Caco-2 (cell line): ENCODE measurements around the gene PROSER2. TPM values are rescaled to one million over a fixed set of nuclear protein-coding genes. Genes with fewer than 3 reads are reported as not detected.

Experiments used
- BruUV-seq: library from RNA; stranded (reverse); fragments of 400-500 nt; replicated peaks from 2 replicates; lab custom pipeline; 2021; lab: Mats Ljungman, UMichigan
- CTCF ChIA-PET: fragments of 300-600 bp; sonication (Branson Sonifier 250); formaldehyde crosslinking; loops from one replicate; lab custom pipeline; 2022; ENCODE audit warnings: antibody characterized with exemption; lab: Charles Lee
- POLR2A ChIA-PET: fragments of 300-600 bp; sonication (Branson Sonifier 250); formaldehyde crosslinking; loops from one replicate; lab custom pipeline; 2022; ENCODE audit warnings: antibody characterized with exemption; lab: Charles Lee
- DNase-seq, 2 experiments: peaks; one replicate each; pipeline versions ENCODE4 v3.0.0 to v3.0.0-alpha.2; 2020 to 2022
- H3K27me3 ChIP-seq: replicated peaks from 2 replicates; pipeline ENCODE4 v1.6.0; 2011; ENCODE audit warnings: low read length; ENCODE audit not compliant: control insufficient read depth, insufficient read depth
- H3K36me3 ChIP-seq: 2 replicates; pipeline ENCODE4 v1.5.1; 2011; ENCODE audit warnings: low read length; ENCODE audit not compliant: control insufficient read depth, insufficient read depth
- H3K4me1 ChIP-seq: fragments of 250-450 bp; sonication (Bioruptor Pico); 2 replicates; pipeline ENCODE4 v1.5.1; 2020; ENCODE audit warnings: mild to moderate bottlenecking
- H3K4me3 ChIP-seq: 2 replicates; pipeline ENCODE4 v1.5.1; 2011; ENCODE audit warnings: low read depth, mild to moderate bottlenecking, control low read depth, low read length
- H3K9me3 ChIP-seq: fragments of 250-450 bp; sonication (Bioruptor Pico); 2 replicates; pipeline ENCODE4 v1.5.1; 2020; ENCODE audit warnings: mild to moderate bottlenecking, moderate library complexity
- H3K27ac Mint-ChIP-seq: one replicate; pipeline ENCODE4 v1.8.0; 2022; ENCODE audit warnings: mixed read lengths; ENCODE audit not compliant: unreplicated experiment
- H3K27me3 Mint-ChIP-seq: one replicate; pipeline ENCODE4 v1.8.0; 2022; ENCODE audit warnings: mixed read lengths; ENCODE audit not compliant: insufficient read depth, unreplicated experiment
- H3K36me3 Mint-ChIP-seq: one replicate; pipeline ENCODE4 v1.8.0; 2022; ENCODE audit warnings: mild to moderate bottlenecking, mixed read lengths; ENCODE audit not compliant: insufficient read depth, unreplicated experiment
- H3K4me1 Mint-ChIP-seq: one replicate; pipeline ENCODE4 v1.8.0; 2022; ENCODE audit warnings: low read depth, mixed read lengths; ENCODE audit not compliant: unreplicated experiment
- H3K4me3 Mint-ChIP-seq: one replicate; pipeline ENCODE4 v1.8.0; 2022; ENCODE audit warnings: mild to moderate bottlenecking, moderate library complexity, mixed read lengths; ENCODE audit not compliant: unreplicated experiment
- H3K9me3 Mint-ChIP-seq: one replicate; pipeline ENCODE4 v1.8.0; 2022; ENCODE audit warnings: mixed read lengths; ENCODE audit not compliant: unreplicated experiment
- CTCF ChIP-seq, 2 experiments: fragments of 200-600 bp in 1 of 2; IDR thresholded peaks; 1 replicate in 1 of 2; 2 replicates in 1 of 2; pipeline versions ENCODE4 v1.5.1 to v1.8.0; 2011 to 2022; ENCODE audit warnings: antibody characterized with exemption in 1 of 2, control low read depth in 1 of 2, inconsistent platforms in 1 of 2, low read depth in 1 of 2, low read length in 1 of 2, mild to moderate bottlenecking in 1 of 2, moderate library complexity in 1 of 2; ENCODE audit not compliant: insufficient read depth in 1 of 2, severe bottlenecking in 1 of 2, unreplicated experiment in 1 of 2
- intact Hi-C: fragments of 100-400 bp; cut with micrococcal nuclease; formaldehyde crosslinking; loops from one replicate; pipeline ENCODE4 v1.10.0; 2022; ENCODE audit not compliant: unreplicated experiment
- total RNA-seq: library from RNA; stranded (reverse); gene quantifications from 2 replicates; pipeline ENCODE4 v1.2.3, GENCODE V29; 2022

PROSER2 gene
- total RNA-seq, 1 experiment from 2014 or later, result 134 TPM

DNA sequence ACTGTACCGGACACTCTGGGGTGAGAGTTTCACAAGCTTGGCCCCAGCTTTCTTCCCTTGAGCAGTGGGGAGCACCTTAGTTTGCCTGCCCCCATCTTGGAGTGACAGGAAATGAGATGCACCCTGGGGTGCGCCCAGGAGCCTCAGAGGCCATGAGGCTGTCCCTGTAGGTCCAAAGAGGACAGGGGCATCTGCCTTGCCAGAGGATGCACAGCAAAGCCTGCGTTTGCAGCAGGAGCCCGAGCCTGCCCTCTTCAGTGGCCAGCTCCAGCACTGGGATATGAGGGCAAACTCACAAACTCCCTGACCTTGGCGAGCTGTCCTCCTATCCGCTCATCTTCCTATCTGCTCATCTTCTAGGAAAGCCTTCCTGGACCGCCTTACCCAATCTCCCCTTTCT is 79.5 kb downstream of the PROSER2 start:
- BruUV-seq, result no TSS peak
- intact Hi-C loops, result no loop called here
- TF ChIP-seq CTCF (IDR thresholded peaks at IDR 0.05; ENCODE audit: insufficient read depth in 1 of 2, low read depth in 1 of 2, low read length in 1 of 2, severe bottlenecking in 1 of 2, unreplicated experiment in 1 of 2), result no peak
- Histone ChIP-seq H3K27me3 (no peaks in the 10 kb centered on the region), H3K4me3 (no peak overlapping the region), H3K4me1 (peaks cover 19% of the 10 kb centered on the region), H3K9me3 (no peaks in the 10 kb centered on the region), H3K36me3 (no peaks in the 10 kb centered on the region)
- Mint-ChIP-seq H3K4me3 (no peak overlapping the region), H3K27me3 (no peaks in the 10 kb centered on the region), H3K36me3 (peaks cover 6% of the 10 kb centered on the region), H3K27ac (peak overlapping the region; percentile 37), H3K9me3 (no peaks in the 10 kb centered on the region), H3K4me1 (peaks cover 27% of the 10 kb centered on the region)
- ChIA-PET POLR2A (no interaction called here), CTCF (interaction anchor here (0.6 to 1.0 kb wide), 2 partner anchors 9 to 20 kb away, joined by 3 to 4 read pairs; no protein-coding TSS in a partner anchor)
- no peak for DNase-seq

GRCh38 chr10:11906714-11907113 is 83.6 kb downstream of the PROSER2 start:
- H3K4me3 ChIP-seq, result no peak overlapping the region
- H3K36me3 Mint-ChIP-seq, result peaks cover 6% of the 10 kb centered on the region
- no peaks in the 10 kb centered on the region for H3K27me3 ChIP-seq
- H3K4me1 ChIP-seq, result no peaks in the 10 kb centered on the region
- POLR2A ChIA-PET, result no interaction called here
- no peak for TF ChIP-seq CTCF (IDR thresholded peaks at IDR 0.05; ENCODE audit: insufficient read depth in 1 of 2, low read depth in 1 of 2, low read length in 1 of 2, severe bottlenecking in 1 of 2, unreplicated experiment in 1 of 2)
- H3K9me3 ChIP-seq, result no peaks in the 10 kb centered on the region
- intact Hi-C loops, result no loop called here
- DNase-seq, result no peak
- CTCF ChIA-PET, result no interaction called here
- no peaks in the 10 kb centered on the region for H3K36me3 ChIP-seq
- H3K27me3 Mint-ChIP-seq, result no peaks in the 10 kb centered on the region
- H3K9me3 Mint-ChIP-seq, result no peaks in the 10 kb centered on the region
- BruUV-seq, result no TSS peak
- H3K4me1 Mint-ChIP-seq, result peaks cover 8% of the 10 kb centered on the region
- H3K27ac Mint-ChIP-seq, result no peak overlapping the region
- no peak overlapping the region for H3K4me3 Mint-ChIP-seq

DNA sequence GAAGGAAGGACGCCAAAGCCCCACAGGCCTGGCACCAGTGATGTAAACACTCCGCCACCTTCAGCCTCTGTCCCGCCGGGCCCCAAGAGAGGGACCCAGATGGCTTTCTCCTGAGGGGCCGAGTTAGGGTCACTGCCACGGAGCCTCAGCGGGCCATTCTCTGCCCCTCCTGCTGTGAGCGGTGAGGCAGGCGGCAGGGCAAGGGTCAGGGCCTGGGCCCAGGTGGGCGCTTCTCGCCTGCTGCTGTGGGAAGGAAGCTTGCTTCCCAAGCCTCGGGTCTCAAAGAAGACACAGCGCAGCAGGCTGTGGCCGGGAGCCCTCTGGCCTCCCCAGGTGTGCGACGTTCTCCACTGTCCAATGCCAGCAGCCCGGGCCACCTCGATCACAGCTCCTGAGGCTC is 84.8 kb downstream of the PROSER2 start:
- Mint-ChIP-seq H3K36me3 (peaks cover under 1% of the 10 kb centered on the region), H3K27me3 (no peaks in the 10 kb centered on the region), H3K4me1 (peaks cover 1% of the 10 kb centered on the region), H3K9me3 (no peaks in the 10 kb centered on the region), H3K4me3 (no peak overlapping the region), H3K27ac (no peak overlapping the region)
- BruUV-seq, result no TSS peak
- Histone ChIP-seq H3K4me3 (no peak overlapping the region), H3K4me1 (peaks cover 5% of the 10 kb centered on the region), H3K9me3 (no peaks in the 10 kb centered on the region), H3K27me3 (no peaks in the 10 kb centered on the region), H3K36me3 (no peaks in the 10 kb centered on the region)
- ChIA-PET CTCF (no interaction called here), POLR2A (no interaction called here)
- intact Hi-C loops, result no loop called here
- no peak for DNase-seq
- no peak for TF ChIP-seq CTCF (IDR thresholded peaks at IDR 0.05; ENCODE audit: insufficient read depth in 1 of 2, low read depth in 1 of 2, low read length in 1 of 2, severe bottlenecking in 1 of 2, unreplicated experiment in 1 of 2)
